ENCODE measurements around the gene INSM1. TPM values are rescaled to one million over a fixed set of nuclear protein-coding genes. Genes with fewer than 3 reads are reported as not detected.

Gene INSM1
- total RNA-seq, 1 experiment from 2014 or later = not detected

DNA sequence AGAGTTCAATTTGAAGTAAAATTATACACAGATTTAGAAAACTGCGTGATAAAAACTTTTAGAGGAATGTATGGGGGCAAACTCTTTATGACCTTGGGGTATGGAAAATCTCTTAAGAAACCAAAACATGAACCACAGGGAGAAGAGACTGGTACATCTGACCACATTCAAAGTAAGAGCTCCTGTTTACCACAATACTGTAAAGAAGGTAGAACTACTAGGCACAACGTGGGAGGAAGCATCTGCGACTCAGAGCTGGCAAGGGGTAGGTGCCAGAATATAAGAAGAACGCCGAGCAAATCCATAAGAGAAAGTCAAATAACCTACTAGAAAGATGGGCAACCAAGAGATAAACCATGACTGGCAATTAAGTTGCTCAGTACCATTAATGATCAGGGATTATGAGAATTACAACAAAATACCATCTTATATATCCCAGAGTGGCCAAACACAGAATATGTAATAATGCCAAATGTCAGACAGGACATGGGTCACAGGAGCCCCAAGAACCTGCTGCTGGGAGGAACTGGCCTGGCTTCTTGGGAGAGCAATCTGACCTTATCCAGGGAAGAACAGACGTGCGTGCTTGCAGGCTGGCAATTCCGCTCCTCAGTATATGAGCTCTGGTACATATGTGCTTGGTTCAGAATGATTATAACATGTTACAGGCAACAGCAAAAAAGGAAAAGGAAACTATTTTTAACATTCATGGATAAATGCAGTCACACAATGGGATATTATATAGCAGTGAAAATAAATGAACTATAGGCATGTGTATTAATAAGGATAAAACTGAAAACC, 50.2 kb downstream of the INSM1 start:
- DNase-seq (ENCODE audit: low read depth) = no peak
